Measurements from ENCODE around the gene IDH3G.

The IDH3G gene

GRCh38 chrX:153778181-153778580, 16.0 kb downstream of the IDH3G start:
- H3K36me3 ChIP-seq (ENCODE audit: control insufficient read depth in 2 of 2, insufficient read depth in 2 of 2, low read length in 2 of 2) = peaks cover 0 to 4% of the 10 kb centered on the region in 2 donors
- peaks cover 0 to 4% of the 10 kb centered on the region in 2 donors for H3K27me3 ChIP-seq (ENCODE audit: control insufficient read depth in 1 of 2, insufficient read depth in 2 of 2, low read length in 2 of 2)
- no peaks in the 10 kb centered on the region for H3K9me3 ChIP-seq (ENCODE audit: control insufficient read depth in 2 of 2, low read length in 2 of 2)
- H3K4me3 ChIP-seq (ENCODE audit: low read length in 2 of 2) = no peak overlapping the region
- no peak overlapping the region for H3K9ac ChIP-seq (ENCODE audit: low read length in 2 of 2)
- H3K27ac ChIP-seq (ENCODE audit: low read length) = no peak overlapping the region
- peaks cover 20% of the 10 kb centered on the region for H3K4me1 ChIP-seq (ENCODE audit: control insufficient read depth, insufficient read depth, low read length)

DNA sequence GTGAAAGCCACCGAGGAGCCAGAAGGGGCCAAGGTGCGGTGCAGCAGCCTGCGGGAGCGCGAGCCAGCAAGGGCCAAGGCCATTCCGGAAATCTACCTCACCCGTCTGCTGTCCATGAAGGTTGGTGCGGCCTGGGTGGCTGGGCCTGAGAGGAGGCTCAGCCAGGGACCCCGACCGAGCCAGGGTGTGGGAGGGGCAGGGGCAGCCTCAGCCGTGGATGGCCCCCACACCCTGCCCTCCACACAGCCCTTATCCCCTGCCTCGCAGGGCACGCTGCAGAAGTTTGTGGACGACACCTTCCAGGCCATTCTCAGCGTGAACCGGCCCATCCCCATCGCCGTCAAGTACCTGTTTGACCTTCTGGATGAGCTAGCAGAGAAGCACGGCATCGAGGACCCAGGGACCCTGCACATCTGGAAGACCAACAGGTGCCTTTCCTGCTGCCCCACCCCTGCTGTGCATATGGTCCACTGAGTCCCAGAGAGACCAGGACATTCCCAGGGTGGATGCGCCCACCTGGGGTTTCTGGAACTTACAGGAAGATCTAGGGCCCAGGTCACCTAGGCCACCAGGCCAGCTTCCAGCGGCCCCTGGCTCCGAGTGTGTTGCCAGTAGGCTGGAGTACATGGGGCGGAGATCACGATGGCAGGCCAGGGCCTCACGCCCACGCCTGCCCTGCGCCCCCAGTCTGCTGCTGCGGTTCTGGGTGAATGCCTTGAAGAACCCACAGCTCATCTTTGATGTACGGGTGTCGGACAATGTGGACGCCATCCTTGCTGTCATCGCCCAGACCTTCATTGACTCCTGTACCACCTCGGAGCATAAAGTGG, 16.7 kb downstream of the IDH3G start:
- peaks cover 19% of the 10 kb centered on the region for H3K4me1 ChIP-seq (ENCODE audit: control insufficient read depth, insufficient read depth, low read length)
- no peak overlapping the region for H3K27ac ChIP-seq (ENCODE audit: low read length)
- H3K9me3 ChIP-seq (ENCODE audit: control insufficient read depth in 2 of 2, low read length in 2 of 2) = no peaks in the 10 kb centered on the region
- peaks cover 0 to 4% of the 10 kb centered on the region in 2 donors for H3K36me3 ChIP-seq (ENCODE audit: control insufficient read depth in 2 of 2, insufficient read depth in 2 of 2, low read length in 2 of 2)
- H3K9ac ChIP-seq (ENCODE audit: low read length in 2 of 2) = no peak overlapping the region
- H3K4me3 ChIP-seq (ENCODE audit: low read length in 2 of 2) = no peak overlapping the region
- peaks cover 0 to 4% of the 10 kb centered on the region in 2 donors for H3K27me3 ChIP-seq (ENCODE audit: control insufficient read depth in 1 of 2, insufficient read depth in 2 of 2, low read length in 2 of 2)

GRCh38 chrX:153776611-153777045, 17.5 kb downstream of the IDH3G start:
- no peak overlapping the region for H3K9ac ChIP-seq (ENCODE audit: low read length in 2 of 2)
- H3K4me1 ChIP-seq (ENCODE audit: control insufficient read depth, insufficient read depth, low read length) = peaks cover 13% of the 10 kb centered on the region
- H3K27ac ChIP-seq (ENCODE audit: low read length) = no peak overlapping the region
- H3K9me3 ChIP-seq (ENCODE audit: control insufficient read depth in 2 of 2, low read length in 2 of 2) = no peaks in the 10 kb centered on the region
- H3K27me3 ChIP-seq (ENCODE audit: control insufficient read depth in 1 of 2, insufficient read depth in 2 of 2, low read length in 2 of 2) = peaks cover 0 to 4% of the 10 kb centered on the region in 2 donors
- H3K36me3 ChIP-seq (ENCODE audit: control insufficient read depth in 2 of 2, insufficient read depth in 2 of 2, low read length in 2 of 2) = peaks cover 0 to 4% of the 10 kb centered on the region in 2 donors
- H3K4me3 ChIP-seq (ENCODE audit: low read length in 2 of 2) = no peak overlapping the region

GRCh38 chrX:153776120-153776599, 18.0 kb downstream of the IDH3G start:
- Histone ChIP-seq H3K27me3 (ENCODE audit: control insufficient read depth in 1 of 2, insufficient read depth in 2 of 2, low read length in 2 of 2) (peaks cover 0 to 4% of the 10 kb centered on the region in 2 donors), H3K9ac (ENCODE audit: low read length in 2 of 2) (no peak overlapping the region)

DNA sequence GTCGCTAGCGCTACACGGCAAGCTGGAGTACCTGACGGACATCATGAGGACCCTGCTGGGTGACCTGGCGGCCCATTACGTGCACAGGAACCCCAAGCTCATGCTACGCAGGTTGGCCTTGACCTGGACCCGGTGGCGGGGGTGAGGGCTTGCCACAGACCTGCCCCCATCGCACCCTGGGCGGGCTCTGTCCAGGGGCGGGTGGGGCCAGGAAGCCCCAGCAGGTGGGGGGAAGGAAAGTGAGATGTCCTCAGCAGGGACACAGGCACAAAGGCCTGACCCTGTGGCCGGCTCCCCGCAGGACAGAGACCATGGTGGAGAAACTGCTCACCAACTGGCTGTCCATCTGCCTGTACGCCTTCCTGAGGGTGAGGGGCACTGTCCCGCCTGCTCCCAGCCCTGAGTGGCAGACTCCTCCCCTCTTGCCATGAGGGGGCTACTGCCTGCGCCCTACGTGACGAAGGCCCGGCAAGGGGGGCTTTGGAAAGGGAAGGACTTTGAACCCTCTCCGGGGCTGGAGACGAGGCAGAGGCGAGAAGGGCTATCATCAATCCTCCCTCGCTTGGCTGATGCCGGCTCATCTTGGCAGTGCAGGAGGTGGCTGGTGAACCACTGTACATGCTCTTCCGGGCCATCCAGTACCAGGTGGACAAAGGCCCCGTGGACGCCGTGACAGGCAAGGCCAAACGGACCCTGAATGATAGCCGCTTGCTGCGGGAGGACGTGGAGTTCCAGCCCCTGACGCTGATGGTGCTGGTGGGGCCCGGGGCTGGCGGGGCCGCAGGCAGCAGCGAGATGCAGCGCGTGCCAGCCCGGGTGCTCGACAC, 18.7 kb downstream of the IDH3G start:
- Histone ChIP-seq H3K4me3 (ENCODE audit: low read length in 2 of 2) (no peak overlapping the region), H3K4me1 (ENCODE audit: control insufficient read depth, insufficient read depth, low read length) (peaks cover 4% of the 10 kb centered on the region), H3K36me3 (ENCODE audit: control insufficient read depth in 2 of 2, insufficient read depth in 2 of 2, low read length in 2 of 2) (peaks cover 0 to 6% of the 10 kb centered on the region in 2 donors), H3K27ac (ENCODE audit: low read length) (no peak overlapping the region), H3K27me3 (ENCODE audit: control insufficient read depth in 1 of 2, insufficient read depth in 2 of 2, low read length in 2 of 2) (peaks cover 0 to 4% of the 10 kb centered on the region in 2 donors), H3K9ac (ENCODE audit: low read length in 2 of 2) (no peak overlapping the region), H3K9me3 (ENCODE audit: control insufficient read depth in 2 of 2, low read length in 2 of 2) (no peaks in the 10 kb centered on the region)

More at GRCh38 chrX:153776120-153776599, 18.0 kb downstream of the IDH3G start:
- H3K36me3 ChIP-seq (ENCODE audit: control insufficient read depth in 2 of 2, insufficient read depth in 2 of 2, low read length in 2 of 2) = peaks cover 0 to 4% of the 10 kb centered on the region in 2 donors
- H3K9me3 ChIP-seq (ENCODE audit: control insufficient read depth in 2 of 2, low read length in 2 of 2) = no peaks in the 10 kb centered on the region
- peaks cover 9% of the 10 kb centered on the region for H3K4me1 ChIP-seq (ENCODE audit: control insufficient read depth, insufficient read depth, low read length)
- no peak overlapping the region for H3K27ac ChIP-seq (ENCODE audit: low read length)
- H3K4me3 ChIP-seq (ENCODE audit: low read length in 2 of 2) = no peak overlapping the region

DNA sequence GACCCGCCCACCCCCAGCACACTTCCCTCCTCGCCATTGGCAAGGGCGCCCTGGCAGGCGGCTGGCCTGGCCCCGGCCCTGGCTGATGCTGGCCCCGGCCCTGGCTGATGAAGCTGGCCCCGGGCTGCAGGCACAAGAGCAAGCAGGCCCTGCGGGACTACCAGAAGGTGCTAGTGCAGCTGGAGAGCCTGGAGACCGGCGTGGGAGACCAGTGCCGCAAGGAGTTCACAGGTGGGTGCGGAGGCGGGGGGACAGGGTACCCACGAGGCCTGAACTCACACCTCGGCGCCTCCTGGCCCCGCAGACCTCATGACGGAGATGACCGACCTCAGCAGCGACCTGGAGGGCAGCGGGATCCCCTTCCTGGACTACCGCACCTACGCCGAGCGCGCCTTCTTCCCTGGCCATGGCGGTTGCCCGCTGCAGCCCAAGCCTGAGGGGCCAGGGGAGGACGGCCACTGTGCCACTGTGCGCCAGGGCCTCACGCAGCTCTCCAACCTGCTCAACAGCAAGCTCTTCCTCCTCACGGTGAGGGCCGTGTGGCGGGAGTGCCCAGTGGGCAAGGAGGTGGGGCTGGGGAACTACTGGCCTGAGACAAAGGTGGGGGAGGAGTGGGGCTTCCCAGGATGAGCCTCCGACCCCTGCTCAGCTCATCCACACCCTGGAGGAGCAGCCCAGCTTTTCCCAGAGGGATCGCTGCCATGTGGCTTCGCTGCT, 19.4 kb downstream of the IDH3G start:
- Histone ChIP-seq H3K27ac (ENCODE audit: low read length) (no peak overlapping the region), H3K36me3 (ENCODE audit: control insufficient read depth in 2 of 2, insufficient read depth in 2 of 2, low read length in 2 of 2) (peaks cover 0 to 8% of the 10 kb centered on the region in 2 donors), H3K4me3 (ENCODE audit: low read length in 2 of 2) (no peak overlapping the region), H3K9ac (ENCODE audit: low read length in 2 of 2) (no peak overlapping the region), H3K27me3 (ENCODE audit: control insufficient read depth in 1 of 2, insufficient read depth in 2 of 2, low read length in 2 of 2) (peaks cover 0 to 4% of the 10 kb centered on the region in 2 donors), H3K4me1 (ENCODE audit: control insufficient read depth, insufficient read depth, low read length) (no peaks in the 10 kb centered on the region), H3K9me3 (ENCODE audit: control insufficient read depth in 2 of 2, low read length in 2 of 2) (no peaks in the 10 kb centered on the region)

GRCh38 chrX:153773741-153774575, 20.2 kb downstream of the IDH3G start:
- Histone ChIP-seq H3K9me3 (ENCODE audit: control insufficient read depth in 2 of 2, low read length in 2 of 2) (no peaks in the 10 kb centered on the region), H3K27me3 (ENCODE audit: control insufficient read depth in 1 of 2, insufficient read depth in 2 of 2, low read length in 2 of 2) (peaks cover 0 to 4% of the 10 kb centered on the region in 2 donors), H3K27ac (ENCODE audit: low read length) (no peak overlapping the region), H3K36me3 (ENCODE audit: control insufficient read depth in 2 of 2, insufficient read depth in 2 of 2, low read length in 2 of 2) (peaks cover 0 to 8% of the 10 kb centered on the region in 2 donors), H3K9ac (ENCODE audit: low read length in 2 of 2) (no peak overlapping the region), H3K4me1 (ENCODE audit: control insufficient read depth, insufficient read depth, low read length) (no peaks in the 10 kb centered on the region), H3K4me3 (ENCODE audit: low read length in 2 of 2) (no peak overlapping the region)

- Histone ChIP-seq H3K4me1 (ENCODE audit: control insufficient read depth, insufficient read depth, low read length) (peaks cover 1% of the 10 kb centered on the region), H3K36me3 (ENCODE audit: control insufficient read depth in 2 of 2, insufficient read depth in 2 of 2, low read length in 2 of 2) (peaks cover 0 to 8% of the 10 kb centered on the region in 2 donors)
Measured at GRCh38 chrX:153773218-153773611, 21.0 kb downstream of the IDH3G start.

GRCh38 chrX:153772316-153773217, 21.6 kb downstream of the IDH3G start:
- no peaks in the 10 kb centered on the region for H3K9me3 ChIP-seq (ENCODE audit: control insufficient read depth in 2 of 2, low read length in 2 of 2)
- H3K27me3 ChIP-seq (ENCODE audit: control insufficient read depth in 1 of 2, insufficient read depth in 2 of 2, low read length in 2 of 2) = no peaks in the 10 kb centered on the region
- peaks cover 0 to 6% of the 10 kb centered on the region in 2 donors for H3K36me3 ChIP-seq (ENCODE audit: control insufficient read depth in 2 of 2, insufficient read depth in 2 of 2, low read length in 2 of 2)

More at GRCh38 chrX:153773218-153773611, 21.0 kb downstream of the IDH3G start:
- Histone ChIP-seq H3K27ac (ENCODE audit: low read length) (no peak overlapping the region), H3K4me3 (ENCODE audit: low read length in 2 of 2) (no peak overlapping the region), H3K9me3 (ENCODE audit: control insufficient read depth in 2 of 2, low read length in 2 of 2) (no peaks in the 10 kb centered on the region), H3K9ac (ENCODE audit: low read length in 2 of 2) (no peak overlapping the region), H3K27me3 (ENCODE audit: control insufficient read depth in 1 of 2, insufficient read depth in 2 of 2, low read length in 2 of 2) (no peaks in the 10 kb centered on the region)

More at GRCh38 chrX:153772316-153773217, 21.6 kb downstream of the IDH3G start:
- H3K9ac ChIP-seq (ENCODE audit: low read length in 2 of 2) = no peak overlapping the region
- peaks cover 3% of the 10 kb centered on the region for H3K4me1 ChIP-seq (ENCODE audit: control insufficient read depth, insufficient read depth, low read length)
- no peak overlapping the region for H3K27ac ChIP-seq (ENCODE audit: low read length)
- no peak overlapping the region for H3K4me3 ChIP-seq (ENCODE audit: low read length in 2 of 2)
